Hepatocyte (in vitro differentiated cells): ENCODE results near the gene PTX4. TPM values are rescaled to one million over a fixed set of nuclear protein-coding genes. Genes with fewer than 3 reads are reported as not detected.

Experiments used
- DNase-seq: peaks from one replicate; pipeline ENCODE4 v3.0.0-alpha.2; 2016; ENCODE audit warnings: low spot score
- H2AFZ ChIP-seq: fragments of 200-600 bp; sonication (generic); 2 replicates; pipeline ENCODE4 v1.6.0; 2016; ENCODE audit warnings: antibody characterized with exemption, mild to moderate bottlenecking
- H3K27ac ChIP-seq: fragments of 200-600 bp; sonication (generic); 2 replicates; pipeline ENCODE4 v1.5.1; 2016; ENCODE audit warnings: mild to moderate bottlenecking
- H3K27me3 ChIP-seq: fragments of 200-600 bp; sonication (generic); 2 replicates; pipeline ENCODE4 v1.6.1; 2016
- H3K36me3 ChIP-seq: fragments of 200-600 bp; sonication (generic); replicated peaks from 2 replicates; pipeline ENCODE4 v1.5.1; 2016; ENCODE audit warnings: low read depth; ENCODE audit not compliant: insufficient read depth
- H3K4me1 ChIP-seq: fragments of 200-600 bp; sonication (generic); 2 replicates; pipeline ENCODE4 v1.5.1; 2016; ENCODE audit warnings: mild to moderate bottlenecking, moderate library complexity; ENCODE audit not compliant: insufficient read depth
- H3K4me2 ChIP-seq: fragments of 200-600 bp; sonication (generic); 2 replicates; pipeline ENCODE4 v1.6.0; 2016
- H3K4me3 ChIP-seq: fragments of 200-600 bp; sonication (generic); 2 replicates; pipeline ENCODE4 v1.5.1; 2016; ENCODE audit warnings: mild to moderate bottlenecking
- H3K79me2 ChIP-seq: fragments of 200-600 bp; sonication (generic); 2 replicates; pipeline ENCODE4 v1.6.0; 2017; ENCODE audit warnings: mild to moderate bottlenecking
- H3K9me2 ChIP-seq: fragments of 200-600 bp; sonication (generic); replicated peaks from 2 replicates; pipeline ENCODE4 v1.6.0; 2017; ENCODE audit warnings: mild to moderate bottlenecking; ENCODE audit not compliant: insufficient read depth
- H3K9me3 ChIP-seq: fragments of 200-600 bp; sonication (generic); 2 replicates; pipeline ENCODE4 v1.5.1; 2016; ENCODE audit warnings: low read depth, mild to moderate bottlenecking
- H4K20me1 ChIP-seq: fragments of 200-600 bp; sonication (generic); 2 replicates; pipeline ENCODE4 v1.6.0; 2016; ENCODE audit warnings: mild to moderate bottlenecking; ENCODE audit not compliant: insufficient read depth, poor library complexity, severe bottlenecking
- CTCF ChIP-seq: fragments of 200-600 bp; sonication (generic); IDR thresholded peaks from 2 replicates; pipeline ENCODE4 v1.5.1; 2016; ENCODE audit warnings: antibody characterized with exemption, mild to moderate bottlenecking; ENCODE audit not compliant: poor library complexity
- EZH2 ChIP-seq: fragments of 200-600 bp; sonication (generic); IDR thresholded peaks from 2 replicates; pipeline ENCODE4 v1.6.1; 2016; ENCODE audit warnings: antibody characterized with exemption, mild to moderate bottlenecking, borderline replicate concordance
- EZH2phosphoT487 ChIP-seq: fragments of 200-600 bp; sonication (generic); IDR thresholded peaks from one replicate; pipeline ENCODE4 v1.6.1; 2018; ENCODE audit warnings: antibody characterized with exemption, mild to moderate bottlenecking, low read depth, moderate library complexity; ENCODE audit not compliant: unreplicated experiment, severe bottlenecking
- WGBS: methylation state at CpG from one replicate; pipeline ENCODE4 v1.1.6; 2016; ENCODE audit warnings: low lambda C conversion rate; ENCODE audit errors: missing lambda C conversion rate; 5-methylcytosine and 5-hydroxymethylcytosine counted together
- polyA plus RNA-seq: library from polyadenylated mRNA; unstranded; fragments of >200 nt; fragmentation: Nextera tagmentation; extraction: Ambion mirVana; gene quantifications from 2 replicates; pipeline ENCODE4 v1.2.1, GENCODE V29; 2016
- total RNA-seq: library from RNA; depleted of rRNA; stranded (reverse); fragments of >200 nt; gene quantifications from 2 replicates; pipeline ENCODE4 v1.2.3, GENCODE V29; 2014

Gene PTX4
- total and polyA plus RNA-seq, 2 experiments from 2014 or later: not detected

DNA sequence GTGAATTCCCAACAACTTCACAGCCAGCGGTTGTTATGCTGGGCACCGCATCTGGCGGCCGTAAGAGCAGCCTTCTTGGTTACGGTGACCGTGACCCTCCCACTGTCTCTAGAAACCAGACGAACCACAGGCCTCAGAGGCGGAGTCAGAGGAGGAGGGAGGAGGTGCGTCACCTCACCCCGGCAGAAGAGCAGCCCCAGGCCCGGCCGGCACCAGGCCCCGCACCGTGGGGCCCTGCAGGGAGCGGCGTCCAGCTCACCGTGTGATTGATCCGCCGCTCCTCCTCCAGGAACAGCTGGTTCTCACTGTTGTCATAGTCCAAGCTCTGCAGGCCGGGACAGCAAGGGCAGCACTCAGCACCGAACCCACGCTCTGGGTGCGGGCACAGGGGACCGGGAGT lies 27.6 kb downstream of the PTX4 start:
- H3K4me3 ChIP-seq: no peak overlapping the region
- H2AFZ ChIP-seq: no peak overlapping the region
- no peaks in the 10 kb centered on the region for H3K4me1 ChIP-seq
- DNase-seq: peak; percentile 65
- H4K20me1 ChIP-seq: peaks cover 5% of the 10 kb centered on the region
- H3K36me3 ChIP-seq: no peaks in the 10 kb centered on the region
- H3K9me3 ChIP-seq: no peaks in the 10 kb centered on the region
- peak overlapping the region; percentile 46 for H3K27ac ChIP-seq
- H3K4me2 ChIP-seq: no peak overlapping the region
- WGBS: 64% methylated on average over 24 of the region's 24 CpGs
- no peak for TF ChIP-seq EZH2phosphoT487
- no peak for TF ChIP-seq EZH2
- TF ChIP-seq CTCF: no peak
- H3K27me3 ChIP-seq: no peaks in the 10 kb centered on the region
- H3K9me2 ChIP-seq: no peaks in the 10 kb centered on the region
- H3K79me2 ChIP-seq: peaks cover 10% of the 10 kb centered on the region

- Histone ChIP-seq H4K20me1 (peaks cover 3% of the 10 kb centered on the region), H3K9me2 (no peaks in the 10 kb centered on the region), H3K4me1 (no peaks in the 10 kb centered on the region), H2AFZ (no peak overlapping the region), H3K79me2 (peaks cover 9% of the 10 kb centered on the region), H3K4me2 (no peak overlapping the region), H3K27me3 (no peaks in the 10 kb centered on the region), H3K4me3 (no peak overlapping the region), H3K9me3 (no peaks in the 10 kb centered on the region), H3K36me3 (no peaks in the 10 kb centered on the region), H3K27ac (no peak overlapping the region)
- DNase-seq: no peak
- TF ChIP-seq EZH2phosphoT487 (no peak), CTCF (no peak), EZH2 (no peak)
- 88% methylated on average over 30 of the region's 30 CpGs for WGBS
Observed at GRCh38 chr16:1460602-1461138, 28.1 kb downstream of the PTX4 start.

GRCh38 chr16:1459967-1460366 lies 28.8 kb downstream of the PTX4 start:
- H4K20me1 ChIP-seq: no peaks in the 10 kb centered on the region
- H3K9me2 ChIP-seq: no peaks in the 10 kb centered on the region
- TF ChIP-seq CTCF (no peak), EZH2 (no peak), EZH2phosphoT487 (no peak)
- DNase-seq: no peak
- no peak overlapping the region for H2AFZ ChIP-seq
- no peak overlapping the region for H3K4me2 ChIP-seq
- H3K4me3 ChIP-seq: no peak overlapping the region
- H3K4me1 ChIP-seq: no peaks in the 10 kb centered on the region
- H3K9me3 ChIP-seq: no peaks in the 10 kb centered on the region
- H3K27ac ChIP-seq: no peak overlapping the region
- peaks cover 7% of the 10 kb centered on the region for H3K79me2 ChIP-seq
- no peaks in the 10 kb centered on the region for H3K27me3 ChIP-seq
- 100% methylated on average over 3 of the region's 10 CpGs for WGBS
- no peaks in the 10 kb centered on the region for H3K36me3 ChIP-seq

- no peak overlapping the region for H3K4me3 ChIP-seq
- H3K9me3 ChIP-seq: no peaks in the 10 kb centered on the region
- no peaks in the 10 kb centered on the region for H3K4me1 ChIP-seq
- no peak overlapping the region for H3K27ac ChIP-seq
- no peak overlapping the region for H3K4me2 ChIP-seq
- TF ChIP-seq EZH2 (no peak), EZH2phosphoT487 (no peak), CTCF (no peak)
- no peaks in the 10 kb centered on the region for H3K9me2 ChIP-seq
- no peaks in the 10 kb centered on the region for H4K20me1 ChIP-seq
- WGBS: 85% methylated on average over 11 of the region's 14 CpGs
- no peak for DNase-seq
- H3K79me2 ChIP-seq: peaks cover 7% of the 10 kb centered on the region
- H3K36me3 ChIP-seq: no peaks in the 10 kb centered on the region
- H2AFZ ChIP-seq: no peak overlapping the region
- no peaks in the 10 kb centered on the region for H3K27me3 ChIP-seq
Observed at GRCh38 chr16:1458977-1459341, 29.8 kb downstream of the PTX4 start.
